Caco-2 (cell line): Measurements from ENCODE around the gene HEPHL1. TPM values are rescaled to one million over a fixed set of nuclear protein-coding genes. Genes with fewer than 3 reads are reported as not detected.
"Not testable (repeated sequence)": the region's sequence is repeated elsewhere in the genome, so short reads cannot be mapped to it uniquely, and the experiment has no call there.

Source experiments
- BruUV-seq: library from RNA; stranded (reverse); fragments of 400-500 nt; replicated peaks from 2 replicates; lab custom pipeline; 2021; lab: Mats Ljungman, UMichigan
- CTCF ChIA-PET: fragments of 300-600 bp; sonication (Branson Sonifier 250); formaldehyde crosslinking; loops from one replicate; lab custom pipeline; 2022; ENCODE audit warnings: antibody characterized with exemption; lab: Charles Lee
- POLR2A ChIA-PET: fragments of 300-600 bp; sonication (Branson Sonifier 250); formaldehyde crosslinking; loops from one replicate; lab custom pipeline; 2022; ENCODE audit warnings: antibody characterized with exemption; lab: Charles Lee
- DNase-seq, 2 experiments: peaks; one replicate each; pipeline versions ENCODE4 v3.0.0 to v3.0.0-alpha.2; 2020 to 2022
- H3K27me3 ChIP-seq: replicated peaks from 2 replicates; pipeline ENCODE4 v1.6.0; 2011; ENCODE audit warnings: low read length; ENCODE audit not compliant: control insufficient read depth, insufficient read depth
- H3K36me3 ChIP-seq: 2 replicates; pipeline ENCODE4 v1.5.1; 2011; ENCODE audit warnings: low read length; ENCODE audit not compliant: control insufficient read depth, insufficient read depth
- H3K4me1 ChIP-seq: fragments of 250-450 bp; sonication (Bioruptor Pico); 2 replicates; pipeline ENCODE4 v1.5.1; 2020; ENCODE audit warnings: mild to moderate bottlenecking
- H3K4me3 ChIP-seq: 2 replicates; pipeline ENCODE4 v1.5.1; 2011; ENCODE audit warnings: low read depth, mild to moderate bottlenecking, control low read depth, low read length
- H3K9me3 ChIP-seq: fragments of 250-450 bp; sonication (Bioruptor Pico); 2 replicates; pipeline ENCODE4 v1.5.1; 2020; ENCODE audit warnings: mild to moderate bottlenecking, moderate library complexity
- H3K27ac Mint-ChIP-seq: one replicate; pipeline ENCODE4 v1.8.0; 2022; ENCODE audit warnings: mixed read lengths; ENCODE audit not compliant: unreplicated experiment
- H3K27me3 Mint-ChIP-seq: one replicate; pipeline ENCODE4 v1.8.0; 2022; ENCODE audit warnings: mixed read lengths; ENCODE audit not compliant: insufficient read depth, unreplicated experiment
- H3K36me3 Mint-ChIP-seq: one replicate; pipeline ENCODE4 v1.8.0; 2022; ENCODE audit warnings: mild to moderate bottlenecking, mixed read lengths; ENCODE audit not compliant: insufficient read depth, unreplicated experiment
- H3K4me1 Mint-ChIP-seq: one replicate; pipeline ENCODE4 v1.8.0; 2022; ENCODE audit warnings: low read depth, mixed read lengths; ENCODE audit not compliant: unreplicated experiment
- H3K4me3 Mint-ChIP-seq: one replicate; pipeline ENCODE4 v1.8.0; 2022; ENCODE audit warnings: mild to moderate bottlenecking, moderate library complexity, mixed read lengths; ENCODE audit not compliant: unreplicated experiment
- H3K9me3 Mint-ChIP-seq: one replicate; pipeline ENCODE4 v1.8.0; 2022; ENCODE audit warnings: mixed read lengths; ENCODE audit not compliant: unreplicated experiment
- intact Hi-C: fragments of 100-400 bp; cut with micrococcal nuclease; formaldehyde crosslinking; loops from one replicate; pipeline ENCODE4 v1.10.0; 2022; ENCODE audit not compliant: unreplicated experiment
- total RNA-seq: library from RNA; stranded (reverse); gene quantifications from 2 replicates; pipeline ENCODE4 v1.2.3, GENCODE V29; 2022
- TF ChIP-seq, protein P1 (sequence below), 2 experiments: fragments of 200-600 bp in 1 of 2; IDR thresholded peaks; 1 replicate in 1 of 2; 2 replicates in 1 of 2; pipeline versions ENCODE4 v1.5.1 to v1.8.0; 2011 to 2022; ENCODE audit warnings: antibody characterized with exemption in 1 of 2, control low read depth in 1 of 2, inconsistent platforms in 1 of 2, low read depth in 1 of 2, low read length in 1 of 2, mild to moderate bottlenecking in 1 of 2, moderate library complexity in 1 of 2; ENCODE audit not compliant: insufficient read depth in 1 of 2, severe bottlenecking in 1 of 2, unreplicated experiment in 1 of 2

The HEPHL1 gene
- total RNA-seq, 1 experiment from 2014 or later: not detected

DNA sequence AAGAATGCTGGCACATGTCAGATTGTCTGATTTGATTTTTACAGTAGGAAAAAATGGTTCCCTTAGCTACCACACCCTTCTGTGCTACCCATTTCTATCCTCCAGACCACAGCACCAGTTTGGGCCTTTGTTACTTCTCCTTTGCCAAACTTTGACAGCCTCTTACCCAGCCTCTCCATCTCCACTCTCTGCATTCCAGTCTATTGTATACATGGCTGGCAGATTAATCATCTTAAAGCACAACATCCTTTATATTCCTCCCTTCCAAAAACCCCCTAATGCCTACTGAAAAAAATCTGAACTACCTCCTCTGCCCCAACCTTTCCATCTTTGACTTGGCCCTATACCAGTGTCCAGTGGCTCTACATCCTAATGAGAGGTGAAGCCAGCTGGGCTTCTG is 96.7 kb downstream of the HEPHL1 start:
- Mint-ChIP-seq H3K27me3 (peaks cover 4% of the 10 kb centered on the region), H3K9me3 (peaks cover 13% of the 10 kb centered on the region), H3K4me3 (no peak overlapping the region), H3K36me3 (no peaks in the 10 kb centered on the region), H3K4me1 (no peaks in the 10 kb centered on the region), H3K27ac (no peak overlapping the region)
- no peaks in the 10 kb centered on the region for H3K36me3 ChIP-seq
- ChIA-PET POLR2A (no interaction called here), CTCF (no interaction called here)
- no peak overlapping the region for H3K4me3 ChIP-seq
- TF ChIP-seq, protein P1, sequence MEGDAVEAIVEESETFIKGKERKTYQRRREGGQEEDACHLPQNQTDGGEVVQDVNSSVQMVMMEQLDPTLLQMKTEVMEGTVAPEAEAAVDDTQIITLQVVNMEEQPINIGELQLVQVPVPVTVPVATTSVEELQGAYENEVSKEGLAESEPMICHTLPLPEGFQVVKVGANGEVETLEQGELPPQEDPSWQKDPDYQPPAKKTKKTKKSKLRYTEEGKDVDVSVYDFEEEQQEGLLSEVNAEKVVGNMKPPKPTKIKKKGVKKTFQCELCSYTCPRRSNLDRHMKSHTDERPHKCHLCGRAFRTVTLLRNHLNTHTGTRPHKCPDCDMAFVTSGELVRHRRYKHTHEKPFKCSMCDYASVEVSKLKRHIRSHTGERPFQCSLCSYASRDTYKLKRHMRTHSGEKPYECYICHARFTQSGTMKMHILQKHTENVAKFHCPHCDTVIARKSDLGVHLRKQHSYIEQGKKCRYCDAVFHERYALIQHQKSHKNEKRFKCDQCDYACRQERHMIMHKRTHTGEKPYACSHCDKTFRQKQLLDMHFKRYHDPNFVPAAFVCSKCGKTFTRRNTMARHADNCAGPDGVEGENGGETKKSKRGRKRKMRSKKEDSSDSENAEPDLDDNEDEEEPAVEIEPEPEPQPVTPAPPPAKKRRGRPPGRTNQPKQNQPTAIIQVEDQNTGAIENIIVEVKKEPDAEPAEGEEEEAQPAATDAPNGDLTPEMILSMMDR (IDR thresholded peaks at IDR 0.05; ENCODE audit: insufficient read depth in 1 of 2, low read depth in 1 of 2, low read length in 1 of 2, severe bottlenecking in 1 of 2, unreplicated experiment in 1 of 2): no peak
- intact Hi-C loops: no loop called here
- no peak for DNase-seq
- 0 out of 2 replicates have a peak, but pooled peaks cover 4% of the 10 kb centered on the region for H3K9me3 ChIP-seq
- no peaks in the 10 kb centered on the region for H3K4me1 ChIP-seq
- no peaks in the 10 kb centered on the region for H3K27me3 ChIP-seq
- BruUV-seq: no TSS peak

DNA sequence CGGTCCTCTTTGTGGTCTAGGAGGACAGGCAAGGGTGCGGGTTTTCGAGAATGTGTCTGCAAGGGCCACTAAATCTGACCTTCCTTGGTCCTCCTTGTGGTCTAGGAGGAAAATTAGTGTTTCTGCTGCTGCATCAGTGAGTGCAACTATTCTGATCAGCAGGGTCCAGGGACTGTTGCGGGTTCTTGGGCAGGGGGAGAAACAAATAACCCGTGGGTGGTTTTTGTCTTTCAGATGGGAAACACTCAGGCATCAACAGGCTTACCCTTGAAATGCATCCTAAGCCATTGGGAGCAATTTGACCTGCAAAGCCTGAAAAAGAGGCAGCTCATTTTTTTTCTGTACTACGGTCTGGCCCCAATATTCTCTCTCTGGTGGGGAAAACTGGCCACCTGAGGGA is 98.5 kb downstream of the HEPHL1 start:
- H3K36me3 ChIP-seq, BruUV-seq, H3K27me3 ChIP-seq, H3K36me3 Mint-ChIP-seq, H3K4me3 Mint-ChIP-seq, H3K4me1 ChIP-seq, CTCF ChIA-PET, H3K9me3 Mint-ChIP-seq, H3K4me3 ChIP-seq, DNase-seq, H3K27me3 Mint-ChIP-seq, H3K9me3 ChIP-seq, H3K4me1 Mint-ChIP-seq, H3K27ac Mint-ChIP-seq: not testable (repeated sequence)
- intact Hi-C loops: loop anchor here (1.0 kb wide), 1 partner anchor 15 kb away; no protein-coding TSS in a partner anchor
- POLR2A ChIA-PET: interaction anchor here (1.0 kb wide), 1 partner anchor 9 kb away, joined by 7 read pairs; the partner anchor contains the start of gene PANX1

DNA sequence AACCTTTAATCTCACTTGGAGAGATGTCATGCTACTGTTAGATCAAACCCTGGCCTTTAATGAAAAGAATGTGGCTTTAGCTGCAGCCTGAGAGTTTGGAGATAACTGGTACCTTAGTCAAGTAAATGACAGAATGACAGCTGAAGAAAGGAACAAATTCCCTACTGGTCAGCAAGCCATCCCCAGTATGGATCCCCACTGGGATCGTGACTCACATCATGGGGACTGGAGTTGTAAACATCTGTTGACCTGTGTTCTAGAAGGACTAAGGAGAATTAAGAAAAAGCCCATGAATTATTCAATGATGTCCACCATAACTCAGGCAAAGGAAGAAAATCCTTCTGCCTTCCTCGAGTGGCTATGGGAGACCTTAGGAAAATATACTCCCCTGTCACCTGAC is 99.4 kb downstream of the HEPHL1 start:
- H3K27me3 Mint-ChIP-seq, H3K36me3 ChIP-seq, H3K4me1 Mint-ChIP-seq, H3K36me3 Mint-ChIP-seq, H3K9me3 ChIP-seq, H3K27ac Mint-ChIP-seq, CTCF ChIA-PET, POLR2A ChIA-PET, DNase-seq, H3K9me3 Mint-ChIP-seq, H3K4me3 ChIP-seq, H3K4me1 ChIP-seq, H3K4me3 Mint-ChIP-seq, BruUV-seq, H3K27me3 ChIP-seq, intact Hi-C loops: not testable (repeated sequence)

DNA sequence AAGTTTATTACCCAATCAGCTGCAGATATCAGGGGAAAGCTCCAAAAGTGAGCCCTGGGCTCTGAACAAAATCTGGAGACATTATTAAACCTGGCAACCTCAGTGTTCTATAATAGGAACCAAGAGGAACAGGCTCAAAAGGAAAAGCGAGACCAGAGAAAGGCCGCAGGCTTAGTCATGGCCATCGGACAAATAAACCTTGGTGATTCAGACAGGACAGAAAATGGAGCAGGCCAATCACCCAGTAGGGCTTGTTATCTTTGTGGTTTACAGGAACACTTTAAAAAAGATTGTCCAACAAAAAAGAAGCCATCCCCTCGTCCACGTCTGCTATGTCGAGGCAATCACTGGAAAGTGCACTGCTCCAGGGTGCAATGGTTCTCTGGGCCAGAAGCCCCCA is 99.8 kb downstream of the HEPHL1 start:
- intact Hi-C loops: no loop called here
- CTCF ChIA-PET: no interaction called here
- H3K4me3 Mint-ChIP-seq: no peak overlapping the region

More for the DNA sequence above, 99.8 kb downstream of the HEPHL1 start:
- Histone ChIP-seq H3K9me3 (0 out of 2 replicates have a peak, but pooled peaks cover 4% of the 10 kb centered on the region), H3K4me1 (no peaks in the 10 kb centered on the region), H3K4me3 (no peak overlapping the region), H3K27me3 (no peaks in the 10 kb centered on the region), H3K36me3 (no peaks in the 10 kb centered on the region)
- POLR2A ChIA-PET: no interaction called here
- H3K27ac Mint-ChIP-seq: no peak overlapping the region
- H3K4me1 Mint-ChIP-seq: no peaks in the 10 kb centered on the region
- H3K36me3 Mint-ChIP-seq: no peaks in the 10 kb centered on the region
- no peaks in the 10 kb centered on the region for H3K27me3 Mint-ChIP-seq
- TF ChIP-seq, protein P1 (IDR thresholded peaks at IDR 0.05; ENCODE audit: insufficient read depth in 1 of 2, low read depth in 1 of 2, low read length in 1 of 2, severe bottlenecking in 1 of 2, unreplicated experiment in 1 of 2): no peak
- no TSS peak for BruUV-seq
- no peaks in the 10 kb centered on the region for H3K9me3 Mint-ChIP-seq
- no peak for DNase-seq
